Measurements from ENCODE around the gene LIFR. TPM values are rescaled to one million over a fixed set of nuclear protein-coding genes. Genes with fewer than 3 reads are reported as not detected.

LIFR gene
- total and polyA plus RNA-seq, 11 donors = 12.6 to 66.8 (median 38.5) TPM

- Histone ChIP-seq H3K4me3 (peak overlapping the region; percentile 66 to 96 (median 84)), H3K9me3 (no peaks in the 10 kb centered on the region), H3K36me3 (no peaks in the 10 kb centered on the region), H3K4me1 (peaks cover 0 to 44% (median 24%) of the 10 kb centered on the region in 12 donors), H3K27me3 (peaks cover 0 to 20% (median 0%) of the 10 kb centered on the region in 9 donors), H3K27ac (peak overlapping the region; percentile 94 to 100 (median 98))
- TF ChIP-seq CTCF (IDR thresholded peaks at IDR 0.05) (no peak), POLR2A (IDR thresholded peaks at IDR 0.05) (no peak)
- DNase-seq (peak in 1 of 5 donors; percentile 30), ATAC-seq (peak in 3 of 4 donors; percentile 3 to 19 (median 14))
- intact Hi-C loops (cut with DNase I) = loop anchor here (1.0 to 10.0 kb wide), 12 partner anchors 43 to 250 kb away; no protein-coding TSS in a partner anchor
- 3 to 4% (median 3%) methylated on average over 14 of the region's 14 CpGs for WGBS, 4 donors
Measured at GRCh38 chr5:38557308-38557710, 863 bp upstream of the LIFR start.

GRCh38 chr5:38556088-38556598 lies 303 bp downstream of the LIFR start:
- DNase-seq = peak in 3 of 5 donors; percentile 38 to 74 (median 52)
- H3K4me3 ChIP-seq = peak overlapping the region; percentile 69 to 96 (median 86)
- peak in 3 of 4 donors; percentile 48 to 71 (median 67) for ATAC-seq
- intact Hi-C loops (cut with DNase I) = loop anchor here (2.0 to 10.0 kb wide), 11 partner anchors 45 to 251 kb away; no protein-coding TSS in a partner anchor
- H3K27me3 ChIP-seq = peaks cover 0 to 25% (median 0%) of the 10 kb centered on the region in 9 donors
- H3K9me3 ChIP-seq = no peaks in the 10 kb centered on the region
- H3K27ac ChIP-seq = peak overlapping the region; percentile 86 to 100 (median 96)
- peak; percentile 66 to 84 for TF ChIP-seq POLR2A (IDR thresholded peaks at IDR 0.05)
- peak in 2 of 12 donors; percentile 10 to 22 for TF ChIP-seq CTCF (IDR thresholded peaks at IDR 0.05)
- H3K36me3 ChIP-seq = no peaks in the 10 kb centered on the region
- 0 to 4% (median 1%) methylated on average over 4 to 68 of the region's 68 CpGs for WGBS, 4 donors
- H3K4me1 ChIP-seq = peaks cover 0 to 47% (median 32%) of the 10 kb centered on the region in 12 donors

- Histone ChIP-seq H3K27ac (peak overlapping the region; percentile 86 to 100 (median 96)), H3K27me3 (peaks cover 0 to 25% (median 0%) of the 10 kb centered on the region in 9 donors), H3K9me3 (no peaks in the 10 kb centered on the region), H3K4me1 (peaks cover 0 to 52% (median 34%) of the 10 kb centered on the region in 12 donors), H3K4me3 (peak overlapping the region; percentile 69 to 96 (median 86)), H3K36me3 (no peaks in the 10 kb centered on the region)
- 9 to 17% (median 12%) methylated on average over 11 of the region's 11 CpGs for WGBS, 4 donors
- DNase-seq = no peak
- no peak for ATAC-seq
- no peak for TF ChIP-seq CTCF (IDR thresholded peaks at IDR 0.05)
- no peak for TF ChIP-seq POLR2A (IDR thresholded peaks at IDR 0.05)
- intact Hi-C loops (cut with DNase I) = loop anchor here (2.0 to 10.0 kb wide), 13 partner anchors 45 to 252 kb away; no protein-coding TSS in a partner anchor
Measured at GRCh38 chr5:38555354-38556087, 925 bp downstream of the LIFR start.

- H3K27ac ChIP-seq = peak overlapping the region in 9 of 12 donors; percentile 15 to 99 (median 95)
- H3K27me3 ChIP-seq = peaks cover 0 to 25% (median 0%) of the 10 kb centered on the region in 9 donors
- 16 to 25% (median 19%) methylated on average over 4 of the region's 4 CpGs for WGBS, 4 donors
- H3K4me3 ChIP-seq = peak overlapping the region; percentile 69 to 96 (median 86)
- TF ChIP-seq CTCF (IDR thresholded peaks at IDR 0.05) = no peak
- no peak for TF ChIP-seq POLR2A (IDR thresholded peaks at IDR 0.05)
- intact Hi-C loops (cut with DNase I) = loop anchor here (2.0 to 10.0 kb wide), 12 partner anchors 46 to 252 kb away; no protein-coding TSS in a partner anchor
- no peak for DNase-seq
- H3K9me3 ChIP-seq = no peaks in the 10 kb centered on the region
- H3K4me1 ChIP-seq = peaks cover 0 to 58% (median 35%) of the 10 kb centered on the region in 12 donors
- no peak for ATAC-seq
- no peaks in the 10 kb centered on the region for H3K36me3 ChIP-seq
Measured at GRCh38 chr5:38554861-38555260, 1.6 kb downstream of the LIFR start.

Data from heart left ventricle (tissue), 16 donors.